ENCODE data around the gene SLC22A23.

The SLC22A23 gene

DNA sequence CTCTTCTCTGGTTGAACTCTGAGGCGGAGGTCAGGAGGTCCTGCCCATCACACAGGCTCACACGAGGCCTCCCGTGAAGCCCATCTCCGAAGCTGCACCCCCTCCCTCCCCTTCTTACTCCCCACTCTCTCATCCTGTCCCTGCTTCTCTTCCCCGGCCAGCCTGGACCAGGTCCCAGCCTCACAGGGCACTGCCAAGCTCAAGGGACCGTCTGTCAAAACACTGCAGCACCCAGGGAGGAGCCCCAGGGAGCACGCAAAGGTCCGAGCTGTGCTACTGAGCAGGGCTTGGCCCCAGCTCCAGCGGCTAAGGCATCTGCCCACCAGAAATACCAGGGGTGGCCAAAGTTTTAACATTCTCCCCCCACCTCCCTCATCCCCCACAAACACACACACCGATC, 128.1 kb downstream of the SLC22A23 start:
- CTCF ChIA-PET, result no interaction called here
- H3K9me3 Mint-ChIP-seq, result no peaks in the 10 kb centered on the region
- H3K36me3 Mint-ChIP-seq, result no peaks in the 10 kb centered on the region
- DNase-seq, result no peak
- no peak overlapping the region for H3K4me3 Mint-ChIP-seq
- no peak overlapping the region for H3K27ac Mint-ChIP-seq
- H3K27me3 Mint-ChIP-seq, result peaks cover 15% of the 10 kb centered on the region
- no peaks in the 10 kb centered on the region for H3K4me1 Mint-ChIP-seq

GRCh38 chr6:3328145-3328544, 128.7 kb downstream of the SLC22A23 start:
- CTCF ChIA-PET, result no interaction called here
- Mint-ChIP-seq H3K36me3 (no peaks in the 10 kb centered on the region), H3K27ac (no peak overlapping the region), H3K4me1 (no peaks in the 10 kb centered on the region), H3K4me3 (no peak overlapping the region), H3K27me3 (peaks cover 9% of the 10 kb centered on the region), H3K9me3 (no peaks in the 10 kb centered on the region)
- no peak for DNase-seq

GRCh38 chr6:3327403-3327802, 129.4 kb downstream of the SLC22A23 start:
- Mint-ChIP-seq H3K4me3 (no peak overlapping the region), H3K4me1 (no peaks in the 10 kb centered on the region), H3K9me3 (no peaks in the 10 kb centered on the region), H3K27me3 (peaks cover 5% of the 10 kb centered on the region), H3K27ac (no peak overlapping the region), H3K36me3 (no peaks in the 10 kb centered on the region)
- CTCF ChIA-PET, result no interaction called here
- DNase-seq, result no peak

DNA sequence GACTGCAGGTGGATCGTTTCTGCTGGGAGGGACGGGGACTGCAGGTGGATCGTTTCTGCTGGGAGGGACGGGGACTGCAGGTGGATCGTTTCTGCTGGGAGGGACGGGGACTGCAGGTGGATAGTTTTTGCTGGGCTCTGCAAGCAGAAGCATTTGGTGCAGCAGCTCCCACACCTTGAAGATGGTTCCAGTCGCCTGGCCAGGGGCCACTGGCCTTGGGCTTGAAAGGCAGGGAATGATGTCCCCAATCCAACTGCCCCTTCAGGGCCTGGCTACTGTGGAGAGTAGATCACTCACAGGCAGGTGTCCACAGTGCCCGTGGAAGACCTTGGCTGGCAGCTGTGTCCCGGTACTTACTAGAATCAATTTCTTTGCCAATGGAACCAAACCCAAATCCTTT, 129.9 kb downstream of the SLC22A23 start:
- Mint-ChIP-seq H3K4me1 (no peaks in the 10 kb centered on the region), H3K36me3 (no peaks in the 10 kb centered on the region), H3K9me3 (no peaks in the 10 kb centered on the region), H3K27ac (no peak overlapping the region), H3K27me3 (peaks cover 5% of the 10 kb centered on the region), H3K4me3 (no peak overlapping the region)
- CTCF ChIA-PET, result no interaction called here
- DNase-seq, result no peak

GRCh38 chr6:3326184-3326971, 130.5 kb downstream of the SLC22A23 start:
- Mint-ChIP-seq H3K27ac (no peak overlapping the region), H3K4me1 (no peaks in the 10 kb centered on the region), H3K27me3 (peaks cover 5% of the 10 kb centered on the region), H3K9me3 (no peaks in the 10 kb centered on the region), H3K4me3 (no peak overlapping the region), H3K36me3 (no peaks in the 10 kb centered on the region)
- no peak for DNase-seq
- CTCF ChIA-PET, result no interaction called here

GRCh38 chr6:3325210-3325609, 131.6 kb downstream of the SLC22A23 start:
- H3K27ac Mint-ChIP-seq, result no peak overlapping the region
- no peaks in the 10 kb centered on the region for H3K9me3 Mint-ChIP-seq
- peaks cover 7% of the 10 kb centered on the region for H3K27me3 Mint-ChIP-seq
- no peak overlapping the region for H3K4me3 Mint-ChIP-seq
- no peaks in the 10 kb centered on the region for H3K36me3 Mint-ChIP-seq
- no peaks in the 10 kb centered on the region for H3K4me1 Mint-ChIP-seq
- CTCF ChIA-PET, result no interaction called here
- no peak for DNase-seq

- H3K9me3 Mint-ChIP-seq, result no peaks in the 10 kb centered on the region
- H3K27ac Mint-ChIP-seq, result no peak overlapping the region
- H3K36me3 Mint-ChIP-seq, result no peaks in the 10 kb centered on the region
- H3K4me1 Mint-ChIP-seq, result no peaks in the 10 kb centered on the region
- DNase-seq, result no peak
- CTCF ChIA-PET, result no interaction called here
- H3K4me3 Mint-ChIP-seq, result no peak overlapping the region
- peaks cover 15% of the 10 kb centered on the region for H3K27me3 Mint-ChIP-seq
Observed at GRCh38 chr6:3324262-3324942, 132.4 kb downstream of the SLC22A23 start.

DNA sequence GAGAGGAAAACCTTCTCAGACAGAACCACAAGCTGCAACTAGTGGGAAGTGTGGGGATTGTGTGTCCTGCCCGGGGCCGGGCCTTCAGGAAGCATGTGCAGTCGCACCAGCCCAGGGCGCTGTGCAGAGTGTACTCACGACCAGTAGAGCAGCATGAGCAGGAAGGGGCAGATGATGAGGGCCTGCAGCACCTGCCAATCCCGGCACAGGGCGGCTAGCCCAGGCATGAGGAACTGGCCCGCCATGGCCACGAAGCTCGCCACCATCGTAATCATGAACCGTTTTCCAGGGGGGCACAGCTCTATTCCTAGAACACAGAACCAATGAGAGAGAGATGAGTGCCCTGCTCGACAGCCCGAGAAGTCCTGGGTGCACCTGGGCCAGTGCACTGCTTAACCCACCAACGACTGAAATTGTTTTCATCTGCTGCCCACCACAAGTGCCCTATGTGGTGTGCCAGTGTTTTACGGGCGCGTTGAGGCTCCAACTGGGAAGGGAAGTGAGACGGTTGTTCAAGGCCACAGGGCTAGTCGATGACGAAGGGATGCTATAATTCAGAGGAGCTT, 133.1 kb downstream of the SLC22A23 start:
- CTCF ChIA-PET, result no interaction called here

GRCh38 chr6:3323148-3323547, 133.7 kb downstream of the SLC22A23 start:
- Mint-ChIP-seq H3K27me3 (peaks cover 28% of the 10 kb centered on the region), H3K27ac (no peak overlapping the region)
- no peak for DNase-seq

More for the DNA sequence above, 133.1 kb downstream of the SLC22A23 start:
- no peaks in the 10 kb centered on the region for H3K36me3 Mint-ChIP-seq
- peaks cover 2% of the 10 kb centered on the region for H3K4me1 Mint-ChIP-seq
- H3K9me3 Mint-ChIP-seq, result no peaks in the 10 kb centered on the region
- no peak overlapping the region for H3K4me3 Mint-ChIP-seq
- no peak for DNase-seq
- H3K27ac Mint-ChIP-seq, result no peak overlapping the region
- peaks cover 22% of the 10 kb centered on the region for H3K27me3 Mint-ChIP-seq

GRCh38 chr6:3322366-3322890, 134.4 kb downstream of the SLC22A23 start:
- Mint-ChIP-seq H3K27ac (no peak overlapping the region), H3K4me3 (no peak overlapping the region), H3K4me1 (peaks cover 15% of the 10 kb centered on the region), H3K27me3 (peaks cover 35% of the 10 kb centered on the region), H3K9me3 (no peaks in the 10 kb centered on the region), H3K36me3 (no peaks in the 10 kb centered on the region)
- no peak for DNase-seq
- CTCF ChIA-PET, result no interaction called here

More at GRCh38 chr6:3323148-3323547, 133.7 kb downstream of the SLC22A23 start:
- no peaks in the 10 kb centered on the region for H3K9me3 Mint-ChIP-seq
- CTCF ChIA-PET, result no interaction called here
- no peak overlapping the region for H3K4me3 Mint-ChIP-seq
- peaks cover 8% of the 10 kb centered on the region for H3K4me1 Mint-ChIP-seq
- no peaks in the 10 kb centered on the region for H3K36me3 Mint-ChIP-seq

GRCh38 chr6:3321875-3322274, 135.0 kb downstream of the SLC22A23 start:
- CTCF ChIA-PET, result no interaction called here
- H3K36me3 Mint-ChIP-seq, result no peaks in the 10 kb centered on the region
- DNase-seq, result no peak
- H3K9me3 Mint-ChIP-seq, result no peaks in the 10 kb centered on the region
- peaks cover 16% of the 10 kb centered on the region for H3K4me1 Mint-ChIP-seq
- H3K27me3 Mint-ChIP-seq, result peaks cover 38% of the 10 kb centered on the region
- H3K27ac Mint-ChIP-seq, result no peak overlapping the region
- no peak overlapping the region for H3K4me3 Mint-ChIP-seq

DNA sequence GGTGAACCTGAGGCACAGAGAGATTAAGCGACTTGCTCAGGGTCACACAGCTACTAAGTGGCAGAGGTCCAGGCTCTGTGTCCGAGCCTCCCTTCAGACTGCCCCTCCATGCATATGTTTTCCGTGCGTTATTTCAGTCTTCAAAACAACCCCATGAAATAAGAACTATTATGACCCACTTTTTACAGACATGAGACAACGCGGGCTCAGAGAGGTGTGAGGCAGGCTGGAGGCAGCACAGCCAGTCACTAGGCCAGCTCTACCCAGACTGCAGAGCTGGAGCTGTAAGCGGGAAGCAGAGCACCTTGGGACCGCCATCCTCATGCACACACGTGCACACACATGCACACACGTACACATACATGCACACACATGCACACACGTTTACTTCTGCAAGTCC, 135.8 kb downstream of the SLC22A23 start:
- CTCF ChIA-PET, result no interaction called here
- H3K9me3 Mint-ChIP-seq, result no peaks in the 10 kb centered on the region
- DNase-seq, result no peak
- no peak overlapping the region for H3K27ac Mint-ChIP-seq
- peaks cover 35% of the 10 kb centered on the region for H3K27me3 Mint-ChIP-seq
- no peak overlapping the region for H3K4me3 Mint-ChIP-seq
- no peaks in the 10 kb centered on the region for H3K36me3 Mint-ChIP-seq
- peaks cover 16% of the 10 kb centered on the region for H3K4me1 Mint-ChIP-seq

- no peak overlapping the region for H3K4me3 Mint-ChIP-seq
- CTCF ChIA-PET, result no interaction called here
- H3K36me3 Mint-ChIP-seq, result no peaks in the 10 kb centered on the region
- H3K4me1 Mint-ChIP-seq, result peaks cover 16% of the 10 kb centered on the region
- peaks cover 35% of the 10 kb centered on the region for H3K27me3 Mint-ChIP-seq
- H3K27ac Mint-ChIP-seq, result no peak overlapping the region
- no peak for DNase-seq
- no peaks in the 10 kb centered on the region for H3K9me3 Mint-ChIP-seq
Observed at GRCh38 chr6:3320238-3320811, 136.5 kb downstream of the SLC22A23 start.

- Mint-ChIP-seq H3K27me3 (peaks cover 35% of the 10 kb centered on the region), H3K4me3 (no peak overlapping the region), H3K27ac (no peak overlapping the region), H3K4me1 (peaks cover 16% of the 10 kb centered on the region), H3K9me3 (no peaks in the 10 kb centered on the region), H3K36me3 (no peaks in the 10 kb centered on the region)
- DNase-seq, result no peak
- CTCF ChIA-PET, result interaction anchor here (0.7 to 1.6 kb wide), 2 partner anchors 12 to 19 kb away, joined by 3 to 4 read pairs; no protein-coding TSS in a partner anchor
Observed at GRCh38 chr6:3319610-3320200, 137.1 kb downstream of the SLC22A23 start.
